NCI-H1417 (cell line): ENCODE data around the gene DOC2B.
A peak's percentile ranks its signal among the peaks of the same experiment; 100 is the strongest.
"Not testable (repeated sequence)": the region's sequence is repeated elsewhere in the genome, so short reads cannot be mapped to it uniquely, and the experiment has no call there.

Experiments
- DNase-seq, 3 experiments: peaks; one replicate each; lab custom pipeline; 2025; lab: John Stamatoyannopoulos, UW

The DOC2B gene

GRCh38 chr17:144936-145670 is 36.3 kb downstream of the DOC2B start:
- DNase-seq: no peak

- DNase-seq: peak; percentile 65 to 83 (median 71)
Observed at GRCh38 chr17:143785-144281, 37.6 kb downstream of the DOC2B start.

DNA sequence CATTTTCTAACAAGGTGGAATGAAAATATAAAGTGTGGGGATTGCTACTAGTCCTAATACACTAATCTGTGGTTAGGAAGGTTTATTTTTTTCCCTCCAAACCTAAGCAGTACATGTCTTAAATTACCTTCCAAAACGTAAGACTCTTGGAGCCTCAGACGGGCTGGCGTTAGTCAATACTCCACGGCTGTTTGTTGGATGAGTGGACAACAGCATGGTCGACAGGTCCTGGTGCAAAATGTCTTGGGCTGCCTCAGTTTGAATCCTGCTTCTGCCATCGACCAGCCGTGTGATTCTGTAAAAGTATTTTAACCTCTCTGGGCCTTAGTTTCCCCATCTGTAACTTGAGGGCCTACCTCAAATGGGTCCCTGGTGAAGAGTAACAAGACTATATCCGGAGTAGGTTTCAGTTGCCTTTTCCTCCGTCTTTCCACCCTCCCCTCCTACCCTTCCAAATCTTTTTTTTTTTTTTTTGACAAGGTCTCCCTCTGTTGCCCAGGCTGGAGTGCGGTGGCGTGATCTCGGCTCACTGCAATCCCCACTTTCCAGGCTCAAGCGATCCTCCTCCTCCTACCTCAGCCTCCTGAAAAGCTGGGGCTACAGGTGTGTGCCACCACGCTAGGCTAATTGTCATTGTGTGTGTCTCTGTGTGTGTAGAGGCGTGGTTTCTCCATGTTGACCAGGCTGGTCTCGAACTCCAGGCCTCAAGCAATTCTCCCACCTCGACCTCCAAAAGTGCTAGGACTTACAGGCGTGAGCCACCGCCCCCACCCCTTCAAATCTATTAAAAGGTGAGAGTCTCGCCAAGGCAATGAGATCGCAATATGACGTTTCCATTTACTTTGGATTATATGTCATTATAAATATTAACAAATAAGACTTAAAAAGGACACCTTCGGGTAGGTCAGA is 38.3 kb downstream of the DOC2B start:
- no peak for DNase-seq

- peak in 2 of 3 experiments; percentile 4 to 47 for DNase-seq
Observed at GRCh38 chr17:142102-142661, 39.3 kb downstream of the DOC2B start.

DNA sequence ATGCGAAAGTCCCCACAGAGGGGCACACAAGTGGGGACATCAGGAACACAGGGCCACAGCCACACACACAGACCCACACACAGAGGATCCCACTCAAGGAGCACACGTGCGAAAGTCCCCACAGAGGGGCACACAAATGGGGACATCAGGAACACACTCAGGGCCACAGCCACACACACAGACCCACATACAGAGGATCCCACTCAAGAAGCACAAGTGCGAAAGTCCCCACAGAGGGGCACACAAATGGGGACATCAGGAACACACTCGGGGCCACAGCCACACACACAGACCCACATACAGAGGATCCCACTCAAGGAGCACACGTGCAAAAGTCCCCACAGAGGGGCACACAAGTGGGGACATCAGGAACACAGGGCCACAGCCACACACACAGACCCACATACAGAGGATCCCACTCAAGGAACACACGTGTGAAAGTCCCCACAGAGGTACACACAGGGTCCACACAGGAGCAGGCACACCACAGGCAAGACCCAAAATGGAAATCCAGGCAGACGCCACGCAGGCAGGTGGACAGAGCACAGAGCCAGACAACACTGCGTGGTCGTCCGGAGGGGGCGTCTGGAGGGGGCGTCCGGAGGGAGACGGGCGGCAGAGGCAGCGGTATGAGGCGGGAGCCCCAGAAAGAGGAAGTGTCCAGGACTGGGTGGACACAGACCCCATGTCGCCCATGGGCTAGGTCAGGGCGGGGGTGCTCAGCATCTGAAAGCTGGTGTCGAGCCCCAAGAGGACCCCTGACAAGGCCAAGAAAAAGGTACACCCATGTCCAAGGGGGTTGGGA is 41.8 kb downstream of the DOC2B start:
- not testable (repeated sequence) for DNase-seq

- DNase-seq: not testable (repeated sequence)
Observed at GRCh38 chr17:137166-137807, 44.2 kb downstream of the DOC2B start, which contains the start of gene SCGB1C2. SCGB1C2 (plus strand) TSS chr17:137569; CDS start chr17:137591, 22 bp downstream.

- not testable (repeated sequence) for DNase-seq
Observed at GRCh38 chr17:136531-136930, 44.9 kb downstream of the DOC2B start.

DNA sequence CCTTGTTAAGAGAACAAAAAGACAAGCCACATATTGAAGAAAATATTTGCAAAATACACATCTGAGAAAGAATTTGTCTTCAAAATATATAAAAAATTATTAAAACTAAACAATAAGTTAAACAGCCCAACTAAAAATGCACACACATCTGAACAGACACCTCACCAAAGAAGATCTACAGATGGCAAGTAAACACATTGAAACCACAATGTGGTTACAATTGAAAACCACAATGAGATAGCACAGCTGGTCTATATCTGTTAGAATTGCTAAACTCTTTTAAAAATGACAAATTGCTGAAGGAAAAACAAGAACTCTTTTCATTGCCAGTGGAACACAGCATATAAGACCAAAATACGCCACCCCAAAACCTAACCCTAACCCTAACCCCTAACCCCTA is 45.6 kb downstream of the DOC2B start:
- not testable (repeated sequence) for DNase-seq

DNA sequence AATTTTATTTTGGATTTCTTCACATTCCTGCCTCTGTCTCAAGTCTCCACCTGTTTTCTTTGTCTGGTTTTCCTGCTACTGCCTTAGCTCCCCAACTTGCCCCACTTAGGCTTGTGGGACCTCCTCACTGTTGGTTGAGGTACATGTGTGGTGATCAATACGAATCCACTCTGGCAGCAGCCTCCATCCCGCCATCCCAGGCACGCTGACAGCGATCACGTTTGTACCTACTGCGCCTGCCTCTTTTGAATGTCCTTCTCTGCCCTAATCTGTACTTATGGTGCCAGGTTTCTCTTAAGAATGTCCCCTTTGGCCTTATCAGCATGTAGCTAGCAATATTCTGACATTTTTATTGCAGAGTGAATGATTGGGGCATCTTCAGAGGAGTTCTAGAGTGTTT is 46.4 kb downstream of the DOC2B start:
- DNase-seq: not testable (repeated sequence)

DNA sequence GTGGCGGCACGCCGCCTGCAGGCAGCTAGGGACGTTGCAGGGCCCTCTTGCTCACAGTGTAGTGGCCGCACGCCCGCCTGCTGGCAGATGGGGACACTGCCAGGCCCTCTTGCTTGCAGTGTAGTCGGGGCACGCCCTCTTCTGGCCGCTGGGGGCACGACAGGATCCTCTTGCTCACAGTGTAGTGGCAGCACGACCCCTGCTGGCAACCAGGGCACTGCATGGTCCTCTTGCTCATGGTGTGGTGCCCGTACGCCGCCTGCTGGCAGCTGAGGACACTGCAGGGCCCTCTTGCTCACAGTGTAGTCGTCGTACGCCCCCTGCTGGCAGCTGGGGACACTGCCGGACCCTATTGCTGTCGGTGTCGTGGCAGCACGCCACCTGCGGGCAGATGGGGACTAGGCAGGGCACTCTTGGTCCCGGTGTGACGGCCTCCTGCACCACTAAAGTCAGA is 47.1 kb downstream of the DOC2B start:
- DNase-seq: not testable (repeated sequence)

DNA sequence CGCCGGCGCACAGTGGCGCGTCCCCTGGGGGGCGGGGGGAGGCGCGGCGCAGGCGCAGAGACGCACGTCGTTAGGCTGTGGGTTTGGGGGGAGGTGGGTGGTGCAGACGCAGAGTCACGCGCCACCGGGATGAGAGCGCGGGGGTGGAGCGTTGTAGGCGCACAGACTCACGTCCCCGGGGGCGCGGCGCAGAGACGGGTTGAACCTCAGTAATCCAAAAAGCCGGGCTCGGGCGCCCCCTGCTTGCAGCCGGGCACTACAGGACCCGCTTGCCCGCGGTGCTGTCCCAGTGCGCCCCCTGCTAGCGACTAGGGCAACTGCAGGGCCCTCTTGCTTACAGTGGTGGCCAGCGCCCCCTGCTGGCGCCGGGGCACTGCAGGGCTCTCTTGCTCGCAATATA is 47.5 kb downstream of the DOC2B start:
- DNase-seq: not testable (repeated sequence)

- not testable (repeated sequence) for DNase-seq
Observed at GRCh38 chr17:118339-118917, 63.0 kb downstream of the DOC2B start.

DNA sequence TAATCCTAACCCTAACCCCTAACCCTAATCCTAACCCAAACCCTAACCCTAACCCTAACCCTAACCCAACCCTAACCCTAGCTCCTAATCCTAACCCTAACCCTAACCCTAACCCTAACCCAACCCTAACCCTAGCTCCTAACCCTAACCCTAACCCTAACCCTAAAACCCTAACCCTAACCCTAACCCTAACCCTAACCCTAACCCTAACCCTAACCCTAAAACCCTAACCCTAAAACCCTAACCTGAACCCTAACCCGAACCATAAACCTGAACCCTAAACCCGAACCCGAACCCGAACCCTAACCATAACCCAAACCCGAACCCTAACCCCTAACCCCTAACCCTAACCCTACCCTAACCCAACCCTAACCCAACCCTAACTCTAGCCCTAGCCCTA is 68.3 kb downstream of the DOC2B start:
- not testable (repeated sequence) for DNase-seq
